Amygdala (tissue), 56 donors: Measurements from ENCODE around the gene NETO1.

Source experiments
- DNase-seq, 56 donors: peaks; one replicate each; lab custom pipeline; 2025; lab: John Stamatoyannopoulos, UW

NETO1 gene

GRCh38 chr18:72742002-72742401 lies 125.8 kb downstream of the NETO1 start:
- no peak for DNase-seq

GRCh38 chr18:72738136-72738535 lies 129.7 kb downstream of the NETO1 start:
- no peak for DNase-seq

DNA sequence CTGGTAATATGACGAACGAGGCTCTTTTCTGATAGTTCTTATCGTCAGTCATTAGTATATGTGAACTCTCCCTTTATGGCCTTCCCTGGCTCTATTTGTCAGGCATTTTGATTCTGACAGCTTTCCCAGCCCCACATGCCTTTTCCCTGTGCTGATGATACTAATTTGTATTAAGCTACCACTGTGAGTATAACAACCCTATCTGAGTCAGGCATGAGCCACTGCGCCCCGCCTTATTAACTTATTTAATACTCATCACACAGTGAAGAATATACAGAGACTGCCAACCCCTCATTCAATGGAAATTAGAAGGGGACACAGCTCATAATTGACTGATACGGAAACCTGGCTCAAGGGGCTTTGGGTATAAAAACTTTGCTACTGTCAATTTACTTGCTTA lies 140.0 kb downstream of the NETO1 start:
- DNase-seq: no peak

- DNase-seq: peak in 5 of 56 donors; percentile 3 to 32 (median 8)
Observed at GRCh38 chr18:72727038-72727655, 140.6 kb downstream of the NETO1 start.

DNA sequence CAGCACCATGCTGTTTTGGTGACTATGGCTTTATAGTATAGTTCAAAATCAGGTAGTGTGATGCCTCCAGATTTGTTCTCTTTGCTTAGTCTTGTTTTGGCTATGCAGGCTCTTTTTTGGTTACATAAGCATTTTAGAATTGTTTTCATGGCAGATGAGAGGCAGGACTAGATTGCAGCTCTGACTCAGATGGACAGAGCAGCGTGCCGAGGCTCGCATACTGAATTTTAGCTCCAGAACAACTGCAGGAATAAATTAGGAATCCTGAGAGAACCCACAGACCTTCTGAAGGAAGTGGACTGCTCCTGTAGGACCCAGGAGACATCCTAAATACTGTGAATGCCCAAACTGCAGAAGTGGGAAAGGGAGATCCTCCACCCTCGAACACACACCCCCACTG lies 141.6 kb downstream of the NETO1 start:
- DNase-seq: no peak

DNA sequence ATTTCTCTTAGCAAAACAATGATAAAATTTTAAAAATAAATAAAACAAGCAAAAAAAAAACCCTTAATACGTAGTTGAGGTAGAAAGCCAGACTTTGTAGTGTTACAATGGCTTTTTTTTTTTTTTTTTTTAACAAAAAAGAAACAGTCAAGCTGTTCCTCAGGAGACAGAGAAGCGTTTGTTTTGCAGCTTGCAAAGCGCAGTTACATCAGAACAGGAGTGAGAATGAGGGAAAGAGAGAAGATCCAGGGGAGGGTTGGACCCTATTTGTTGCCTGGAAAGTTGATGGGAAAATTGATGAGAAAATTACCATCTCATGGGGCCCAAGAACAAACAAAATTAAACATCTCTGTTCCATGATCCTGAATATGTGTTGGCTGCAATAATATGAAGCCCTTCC lies 146.5 kb downstream of the NETO1 start:
- DNase-seq: no peak

- DNase-seq: no peak
Observed at GRCh38 chr18:72720116-72720515, 147.7 kb downstream of the NETO1 start.

GRCh38 chr18:72704202-72704601 lies 163.6 kb downstream of the NETO1 start:
- DNase-seq: no peak

DNA sequence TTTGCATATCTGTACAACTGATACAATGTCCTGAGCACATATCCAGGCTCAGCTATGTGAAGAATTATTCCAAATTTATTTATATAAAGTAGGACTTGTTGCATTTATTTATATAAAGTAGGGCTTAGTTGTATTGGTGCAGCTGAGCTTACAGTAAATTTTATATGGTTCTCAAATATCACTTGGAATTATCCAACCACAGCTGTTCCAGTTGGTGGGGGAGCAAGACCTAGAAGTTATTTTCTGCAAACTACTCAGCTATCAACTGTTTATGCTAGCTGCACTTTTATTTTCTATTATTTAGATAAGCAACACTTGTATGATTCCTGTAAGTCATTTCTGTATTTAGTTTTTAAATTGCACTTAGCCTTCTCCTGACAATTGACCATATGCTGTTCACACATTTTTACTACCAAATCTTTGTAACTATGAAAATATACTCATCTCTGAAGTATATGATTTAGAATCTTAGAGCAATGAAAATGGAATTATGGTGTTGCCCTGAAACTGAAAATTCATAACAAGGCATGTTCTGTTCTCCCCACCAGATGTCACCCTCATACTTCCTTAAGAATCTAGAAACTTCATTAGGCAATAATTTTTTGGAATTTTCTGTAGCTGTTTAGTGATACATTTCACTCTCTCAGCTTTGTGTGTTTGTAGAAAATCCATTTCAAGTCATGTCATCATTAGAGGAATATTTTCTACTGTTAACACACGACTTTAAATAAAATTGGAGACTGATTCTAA lies 166.7 kb downstream of the NETO1 start:
- DNase-seq: peak in 1 of 56 donors; percentile 17

DNA sequence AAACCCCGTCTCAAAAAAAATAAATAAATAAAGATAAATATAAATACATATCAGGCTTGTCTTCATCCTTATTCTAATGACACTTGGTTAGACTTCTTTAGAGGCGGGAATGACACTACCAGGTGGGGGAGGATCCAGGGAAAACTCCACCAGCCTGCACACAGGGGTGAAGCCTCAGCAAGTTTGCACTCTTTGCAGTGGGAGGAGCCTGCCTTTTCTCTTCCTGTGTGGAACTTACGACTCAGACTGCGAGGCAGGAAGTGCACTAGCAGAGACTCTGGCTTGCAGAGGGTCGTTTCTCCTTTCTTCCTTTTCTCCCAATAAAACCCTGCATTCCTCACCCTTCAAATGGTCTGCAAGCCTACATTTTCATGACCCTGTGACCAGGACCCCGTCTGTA lies 170.1 kb downstream of the NETO1 start:
- DNase-seq: no peak

DNA sequence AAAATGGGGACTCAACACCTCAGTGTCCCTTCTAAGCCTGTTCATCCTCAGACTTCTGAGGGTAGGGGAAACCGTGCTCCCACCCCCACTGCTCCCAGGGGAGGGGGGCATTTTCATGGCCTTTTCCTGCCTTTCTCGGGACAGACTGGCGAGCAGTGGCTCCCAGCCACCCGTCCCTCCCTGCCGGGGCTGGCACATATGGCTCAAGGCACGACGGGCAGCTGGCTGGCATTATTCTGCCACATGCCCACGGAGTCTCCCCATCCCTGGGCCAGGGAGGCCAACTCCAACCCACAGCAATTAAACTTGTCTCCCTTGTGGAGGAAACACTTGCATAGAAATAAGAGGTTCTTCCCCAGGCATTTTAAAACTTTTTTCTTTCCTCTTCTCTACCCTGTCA lies 175.2 kb downstream of the NETO1 start:
- DNase-seq: no peak
